HG02885 (cell line): ENCODE data around the gene PLEKHG1.

ENCODE experiments used
- ATAC-seq: cut with Tn5 transposase; IDR thresholded peaks from one replicate; pipeline ENCODE4 v1.9.1; 2021; ENCODE audit warnings: mild to moderate bottlenecking; ENCODE audit not compliant: unreplicated experiment, poor library complexity

PLEKHG1 gene

GRCh38 chr6:150636808-150637207 is 37.1 kb downstream of the PLEKHG1 start:
- no peak for ATAC-seq

DNA sequence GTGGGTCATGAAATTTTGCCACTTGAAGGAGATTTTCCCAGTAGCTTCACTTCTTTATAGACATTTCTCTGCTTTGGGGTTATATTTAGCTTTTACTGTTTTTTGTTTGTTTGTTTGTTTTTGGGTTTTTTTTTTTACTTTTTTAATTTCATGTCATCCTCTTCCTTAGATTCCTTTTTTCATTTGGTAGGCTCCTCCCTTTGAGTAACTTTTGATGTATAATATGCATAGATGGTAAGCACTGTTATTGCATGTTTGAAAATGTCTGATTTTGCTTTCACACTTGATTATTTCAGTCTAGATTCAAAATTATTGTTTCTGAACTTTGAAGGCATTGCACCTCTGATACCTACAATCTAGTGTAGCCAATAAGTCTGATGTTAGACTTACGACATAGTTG is 37.6 kb downstream of the PLEKHG1 start:
- no peak for ATAC-seq

GRCh38 chr6:150638267-150638666 is 38.6 kb downstream of the PLEKHG1 start:
- no peak for ATAC-seq

GRCh38 chr6:150638765-150639164 is 39.1 kb downstream of the PLEKHG1 start:
- no peak for ATAC-seq

- no peak for ATAC-seq
Measured at GRCh38 chr6:150639823-150640331, 40.2 kb downstream of the PLEKHG1 start.

- ATAC-seq = peak; percentile 65
Measured at GRCh38 chr6:150640556-150641209, 41.0 kb downstream of the PLEKHG1 start.

DNA sequence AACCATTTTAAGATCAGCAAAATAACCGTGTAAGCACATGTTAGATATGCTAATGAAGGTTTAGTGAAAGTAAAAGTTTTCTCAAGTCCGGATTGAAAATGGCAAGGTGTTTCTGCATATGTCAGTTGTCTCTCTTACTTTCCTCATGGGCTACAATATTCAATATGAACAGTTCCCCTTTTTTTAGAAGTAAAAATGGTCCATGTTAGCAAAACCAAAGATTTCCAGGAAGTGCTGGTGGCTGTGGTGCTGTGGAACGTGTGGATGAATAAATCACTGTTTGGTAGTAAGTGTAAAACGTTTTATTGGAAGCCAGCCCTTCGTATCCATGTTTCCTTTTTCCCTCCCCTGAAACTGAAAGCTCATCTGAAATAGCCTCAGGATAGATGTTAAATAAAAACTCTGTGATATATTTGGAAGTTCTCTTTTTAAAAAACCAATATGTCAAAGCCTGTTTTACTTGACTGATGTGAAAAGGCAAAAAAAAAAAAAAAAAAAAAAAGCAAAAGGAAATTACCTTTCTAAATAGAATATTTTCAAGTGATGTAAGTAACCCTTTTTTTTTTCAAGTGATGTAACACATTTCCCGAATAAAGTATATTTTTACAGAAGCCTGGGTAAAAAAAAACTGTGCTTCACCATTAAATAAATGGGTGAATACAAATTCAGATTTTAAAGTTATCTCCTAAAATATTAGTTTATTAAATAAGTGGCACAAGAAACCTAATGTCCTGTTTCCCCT is 41.9 kb downstream of the PLEKHG1 start:
- ATAC-seq = peak; percentile 68

DNA sequence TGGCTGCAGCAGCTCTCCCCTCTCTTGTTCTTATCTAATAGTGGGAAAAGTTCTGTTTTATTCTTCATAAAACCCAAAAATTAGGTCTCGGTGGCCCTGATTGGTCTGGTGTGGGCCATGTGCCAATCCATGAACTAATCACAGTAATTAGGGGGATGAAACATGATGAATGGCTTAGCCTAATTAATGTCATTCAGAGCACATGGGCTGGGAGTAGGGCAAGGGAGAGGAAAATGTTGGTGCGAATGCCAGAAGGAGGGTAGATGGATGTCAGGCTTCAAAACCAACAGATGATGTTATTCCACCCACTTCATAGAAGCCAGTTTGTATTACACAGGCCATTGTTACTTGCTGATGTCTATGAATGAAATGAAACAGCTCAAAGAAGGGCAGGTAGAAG is 46.5 kb downstream of the PLEKHG1 start:
- ATAC-seq = no peak

DNA sequence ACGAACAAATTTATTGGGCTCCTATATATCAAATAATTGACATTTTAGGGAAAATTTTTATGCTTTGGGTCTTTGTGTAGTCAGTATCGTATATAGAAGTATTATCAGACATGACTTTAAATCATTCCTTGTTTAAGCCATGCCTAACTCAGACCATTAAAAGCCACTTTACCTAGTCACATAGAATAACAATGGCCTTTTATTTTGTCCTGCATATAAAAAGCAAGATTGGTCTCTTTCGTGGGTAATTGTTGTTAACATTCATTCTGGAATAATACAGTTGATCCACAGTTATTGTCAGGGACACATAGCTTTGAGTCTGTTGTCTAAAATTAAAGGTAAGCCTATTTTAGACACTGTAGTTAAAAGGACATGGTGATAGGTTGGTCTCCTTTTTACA is 47.4 kb downstream of the PLEKHG1 start:
- ATAC-seq = no peak
